Activated B cell treated with CpG ODN at 0.5 μM for 24 hours (primary cell): ENCODE data around the gene FUCA2. TPM values are rescaled to one million over a fixed set of nuclear protein-coding genes. Genes with fewer than 3 reads are reported as not detected.

ENCODE experiments used
- ATAC-seq: fragments of 200-7000 bp; cut with Tn5 transposase; one replicate; pipeline ENCODE4 v1.10.0; 2021; ENCODE audit warnings: low read depth, mild to moderate bottlenecking, moderate library complexity
- CTCF ChIA-PET: fragments of 350-600 bp; sonication (Branson Sonifier 250); formaldehyde crosslinking; loops from one replicate; lab custom pipeline; 2021; ENCODE audit warnings: antibody characterized with exemption; lab: Charles Lee
- POLR2A ChIA-PET: fragments of 350-600 bp; sonication (Branson Sonifier 250); formaldehyde crosslinking; loops from one replicate; lab custom pipeline; 2021; ENCODE audit warnings: antibody characterized with exemption; lab: Charles Lee
- DNase-seq: peaks from one replicate; pipeline ENCODE4 v3.0.0; 2022
- H3K27ac Mint-ChIP-seq: one replicate; pipeline ENCODE4 v1.8.0; 2020; ENCODE audit warnings: mixed read lengths
- H3K27me3 Mint-ChIP-seq: one replicate; pipeline ENCODE4 v1.8.0; 2021; ENCODE audit warnings: mixed read lengths
- H3K36me3 Mint-ChIP-seq: one replicate; pipeline ENCODE4 v1.8.0; 2021; ENCODE audit warnings: low read depth, mixed read lengths
- H3K4me1 Mint-ChIP-seq: one replicate; pipeline ENCODE4 v1.8.0; 2021; ENCODE audit warnings: mixed read lengths
- H3K4me3 Mint-ChIP-seq: one replicate; pipeline ENCODE4 v1.8.0; 2020; ENCODE audit warnings: mild to moderate bottlenecking, mixed read lengths
- H3K9me3 Mint-ChIP-seq: one replicate; pipeline ENCODE4 v1.8.0; 2020; ENCODE audit warnings: mixed read lengths
- CTCF ChIP-seq: fragments of 200-600 bp; IDR thresholded peaks from one replicate; pipeline ENCODE4 v1.8.0; 2022; ENCODE audit warnings: antibody characterized with exemption, mild to moderate bottlenecking
- intact Hi-C: fragments of 100-400 bp; cut with micrococcal nuclease; formaldehyde crosslinking; loops from one replicate; pipeline ENCODE4 v1.15.1; 2024
- total RNA-seq: library from RNA; stranded (reverse); gene quantifications from 2 replicates; pipeline ENCODE4 v1.2.3, GENCODE V29; 2022

FUCA2 gene
- total RNA-seq, 1 donor from 2014 or later = 8.7 TPM

- no peaks in the 10 kb centered on the region for H3K9me3 Mint-ChIP-seq
- intact Hi-C loops = loop anchor here (2.0 kb wide), 1 partner anchor 56 kb away; no protein-coding TSS in a partner anchor
- CTCF ChIA-PET = interaction anchor here (0.8 to 0.9 kb wide), 2 partner anchors 29 to 467 kb away, joined by 3 to 4 read pairs; no protein-coding TSS in a partner anchor
- H3K36me3 Mint-ChIP-seq = no peaks in the 10 kb centered on the region
- ATAC-seq = no peak
- POLR2A ChIA-PET = interaction anchor here (0.6 kb wide), 1 partner anchor 33 kb away, joined by 3 read pairs; no protein-coding TSS in a partner anchor
- H3K27ac Mint-ChIP-seq = no peak overlapping the region
- H3K4me1 Mint-ChIP-seq = peaks cover 8% of the 10 kb centered on the region
- no peak overlapping the region for H3K4me3 Mint-ChIP-seq
- no peak for TF ChIP-seq CTCF
- DNase-seq = no peak
- no peaks in the 10 kb centered on the region for H3K27me3 Mint-ChIP-seq
These were observed 35.1 kb upstream of the FUCA2 start for GRCh38 chr6:143546599-143546998.

GRCh38 chr6:143545976-143546547 is 34.5 kb upstream of the FUCA2 start:
- Mint-ChIP-seq H3K4me3 (no peak overlapping the region), H3K27ac (no peak overlapping the region), H3K36me3 (no peaks in the 10 kb centered on the region), H3K9me3 (no peaks in the 10 kb centered on the region), H3K4me1 (peaks cover 8% of the 10 kb centered on the region), H3K27me3 (no peaks in the 10 kb centered on the region)
- intact Hi-C loops = loop anchor here (2.0 kb wide), 1 partner anchor 57 kb away; no protein-coding TSS in a partner anchor
- TF ChIP-seq CTCF = no peak
- DNase-seq (no peak), ATAC-seq (no peak)
- ChIA-PET POLR2A (no interaction called here), CTCF (no interaction called here)

- DNase-seq = no peak
- no peak overlapping the region for H3K4me3 Mint-ChIP-seq
- TF ChIP-seq CTCF = no peak
- ChIA-PET POLR2A (no interaction called here), CTCF (no interaction called here)
- H3K27ac Mint-ChIP-seq = no peak overlapping the region
- no peaks in the 10 kb centered on the region for H3K36me3 Mint-ChIP-seq
- ATAC-seq = no peak
- no peaks in the 10 kb centered on the region for H3K27me3 Mint-ChIP-seq
- peaks cover 8% of the 10 kb centered on the region for H3K4me1 Mint-ChIP-seq
- intact Hi-C loops = no loop called here
- no peaks in the 10 kb centered on the region for H3K9me3 Mint-ChIP-seq
These were observed 33.6 kb upstream of the FUCA2 start for GRCh38 chr6:143545165-143545564.

GRCh38 chr6:143544011-143544696 is 32.6 kb upstream of the FUCA2 start:
- no peaks in the 10 kb centered on the region for H3K27me3 Mint-ChIP-seq
- ChIA-PET CTCF (no interaction called here), POLR2A (no interaction called here)
- no peak for DNase-seq
- no peaks in the 10 kb centered on the region for H3K9me3 Mint-ChIP-seq
- no peak overlapping the region for H3K4me3 Mint-ChIP-seq
- intact Hi-C loops = no loop called here
- no peak overlapping the region for H3K27ac Mint-ChIP-seq
- H3K36me3 Mint-ChIP-seq = no peaks in the 10 kb centered on the region
- no peak for ATAC-seq
- H3K4me1 Mint-ChIP-seq = peaks cover 12% of the 10 kb centered on the region
- no peak for TF ChIP-seq CTCF

- Mint-ChIP-seq H3K27me3 (no peaks in the 10 kb centered on the region), H3K27ac (peak overlapping the region; percentile 9), H3K4me1 (peaks cover 14% of the 10 kb centered on the region), H3K4me3 (no peak overlapping the region), H3K9me3 (no peaks in the 10 kb centered on the region), H3K36me3 (no peaks in the 10 kb centered on the region)
- no peak for DNase-seq
- ChIA-PET CTCF (no interaction called here), POLR2A (interaction anchor here (0.6 kb wide), 1 partner anchor 38 kb away, joined by 3 read pairs; no protein-coding TSS in a partner anchor)
- ATAC-seq = no peak
- intact Hi-C loops = no loop called here
- no peak for TF ChIP-seq CTCF
These were observed 31.9 kb upstream of the FUCA2 start for GRCh38 chr6:143543435-143543834.
